CD14-positive monocyte (primary cell): ENCODE measurements around the gene GRM5. TPM values are rescaled to one million over a fixed set of nuclear protein-coding genes. Genes with fewer than 3 reads are reported as not detected.

Experiments used
- DNase-seq, 3 donors: peaks; one replicate each; pipeline ENCODE4 v3.0.0-alpha.2; 2011 to 2022
- H2AFZ ChIP-seq: 2 replicates; pipeline ENCODE4 v1.6.0; 2012; ENCODE audit warnings: mild to moderate bottlenecking, low read depth, low read length, inconsistent platforms; ENCODE audit not compliant: insufficient read depth, poor library complexity, severe bottlenecking
- H3K27ac ChIP-seq, 2 donors: 1 replicate in 1 of 2; 2 replicates in 1 of 2; pipeline ENCODE4 v1.5.1; 2012 to 2013; ENCODE audit warnings: low read length in 2 of 2, control low read depth in 1 of 2, inconsistent platforms in 1 of 2, low read depth in 1 of 2, mild to moderate bottlenecking in 1 of 2
- H3K27me3 ChIP-seq, 2 donors: one replicate each; pipeline versions ENCODE4 v1.6.0 to v1.6.1; 2011 to 2013; ENCODE audit warnings: low read length in 2 of 2; ENCODE audit not compliant: control insufficient read depth in 2 of 2, insufficient read depth in 2 of 2
- H3K36me3 ChIP-seq, 2 donors: replicated peaks in 1 of 2; 1 replicate in 1 of 2; 2 replicates in 1 of 2; pipeline versions ENCODE4 v1.5.1 to v1.6.1; 2012 to 2013; ENCODE audit warnings: low read length in 2 of 2, control low read depth in 1 of 2, inconsistent platforms in 1 of 2, mild to moderate bottlenecking in 1 of 2; ENCODE audit not compliant: insufficient read depth in 2 of 2, control insufficient read depth in 1 of 2
- H3K4me1 ChIP-seq, 2 donors: 1 replicate in 1 of 2; 2 replicates in 1 of 2; pipeline versions ENCODE4 v1.5.1 to v1.6.1; 2012 to 2013; ENCODE audit warnings: low read length in 2 of 2, control low read depth in 1 of 2, inconsistent platforms in 1 of 2, mild to moderate bottlenecking in 1 of 2, moderate library complexity in 1 of 2; ENCODE audit not compliant: insufficient read depth in 2 of 2, control insufficient read depth in 1 of 2
- H3K4me2 ChIP-seq: replicated peaks from 2 replicates; pipeline ENCODE3; 2012; ENCODE audit warnings: low read length, moderate library complexity, mild to moderate bottlenecking; ENCODE audit not compliant: poor library complexity, severe bottlenecking; ENCODE audit errors: extremely low read depth
- H3K4me3 ChIP-seq, 3 experiments: fragments of 200-600 bp in 1 of 3; sonication (generic) in 1 of 3; replicated peaks in 1 of 3; 1 replicate in 2 of 3; 2 replicates in 1 of 3; pipeline ENCODE4 v1.5.1; 2011 to 2013; ENCODE audit warnings: low read length in 3 of 3, mild to moderate bottlenecking in 3 of 3, control low read depth in 2 of 3, low read depth in 2 of 3, inconsistent platforms in 1 of 3, moderate library complexity in 1 of 3
- H3K79me2 ChIP-seq: 2 replicates; pipeline ENCODE4 v1.6.0; 2012; ENCODE audit warnings: mild to moderate bottlenecking, control low read depth, inconsistent platforms, low read length, moderate library complexity; ENCODE audit not compliant: insufficient read depth
- H3K9ac ChIP-seq: 2 replicates; pipeline ENCODE4 v1.6.0; 2017; ENCODE audit warnings: low read length, mild to moderate bottlenecking; ENCODE audit not compliant: insufficient read depth, poor library complexity, severe bottlenecking
- H3K9me3 ChIP-seq, 2 donors: replicated peaks in 1 of 2; 1 replicate in 1 of 2; 2 replicates in 1 of 2; pipeline versions ENCODE4 v1.5.1 to v1.6.1; 2012 to 2013; ENCODE audit warnings: low read length in 2 of 2, control low read depth in 1 of 2; ENCODE audit not compliant: control insufficient read depth in 1 of 2, insufficient read depth in 1 of 2
- H4K20me1 ChIP-seq: 2 replicates; pipeline ENCODE4 v1.6.0; 2012; ENCODE audit warnings: mild to moderate bottlenecking, low read length, control low read depth, moderate library complexity; ENCODE audit not compliant: insufficient read depth
- H3K27ac Mint-ChIP-seq, 7 donors: one replicate each; pipeline ENCODE4 v1.8.0; 2020; ENCODE audit warnings: mild to moderate bottlenecking in 7 of 7, mixed read lengths in 7 of 7, moderate library complexity in 6 of 7, inconsistent platforms in 2 of 7
- H3K27me3 Mint-ChIP-seq, 3 donors: one replicate each; pipeline ENCODE4 v1.8.0; 2021 to 2022; ENCODE audit warnings: low read depth in 3 of 3, mild to moderate bottlenecking in 3 of 3, mixed read lengths in 3 of 3, moderate library complexity in 3 of 3, inconsistent platforms in 1 of 3
- H3K36me3 Mint-ChIP-seq, 2 donors: one replicate each; pipeline ENCODE4 v1.8.0; 2020; ENCODE audit warnings: mixed read lengths in 2 of 2, inconsistent platforms in 1 of 2, mild to moderate bottlenecking in 1 of 2
- H3K4me1 Mint-ChIP-seq: one replicate; pipeline ENCODE4 v1.8.0; 2020; ENCODE audit warnings: mild to moderate bottlenecking, mixed read lengths
- H3K4me3 Mint-ChIP-seq, 2 donors: one replicate each; pipeline ENCODE4 v1.8.0; 2020; ENCODE audit warnings: mild to moderate bottlenecking in 2 of 2, mixed read lengths in 2 of 2, moderate library complexity in 1 of 2
- H3K9me3 Mint-ChIP-seq, 7 donors: one replicate each; pipeline ENCODE4 v1.8.0; 2020 to 2022; ENCODE audit warnings: mixed read lengths in 7 of 7, mild to moderate bottlenecking in 6 of 7, moderate library complexity in 6 of 7, inconsistent platforms in 2 of 7
- WGBS: methylation state at CpG from one replicate; pipeline ENCODE4 v1.1.5; 2013; ENCODE audit warnings: missing lambda C conversion rate; ENCODE audit not compliant: insufficient coverage; 5-methylcytosine and 5-hydroxymethylcytosine counted together
- intact Hi-C, 2 donors: fragments of 100-400 bp; cut with micrococcal nuclease; formaldehyde crosslinking; loops; one replicate each; pipeline versions ENCODE4 v1.15.0 to v1.15.1; 2023
- polyA plus RNA-seq, 3 donors: library from polyadenylated mRNA; depleted of rRNA in 1 of 3; unstranded in 2 of 3; stranded (reverse) in 1 of 3; fragments of 300-500 nt in 2 of 3; fragments of >200 nt in 1 of 3; fragmentation: Illumina TruSeq in 2 of 3; gene quantifications; 1 replicate in 2 of 3; 2 replicates in 1 of 3; pipeline ENCODE4 v1.2.3, GENCODE V29; 2012 to 2021
- TF ChIP-seq, protein P1 (sequence below): fragments of 200-600 bp; IDR thresholded peaks from one replicate; pipeline ENCODE4 v1.8.0; 2022; ENCODE audit warnings: antibody characterized with exemption, mild to moderate bottlenecking

GRM5 gene
- polyA plus RNA-seq, 3 donors: not detected

GRCh38 chr11:88521799-88522201, 544.0 kb downstream of the GRM5 start:
- no peaks in the 10 kb centered on the region for H3K27me3 Mint-ChIP-seq
- TF ChIP-seq, protein P1, sequence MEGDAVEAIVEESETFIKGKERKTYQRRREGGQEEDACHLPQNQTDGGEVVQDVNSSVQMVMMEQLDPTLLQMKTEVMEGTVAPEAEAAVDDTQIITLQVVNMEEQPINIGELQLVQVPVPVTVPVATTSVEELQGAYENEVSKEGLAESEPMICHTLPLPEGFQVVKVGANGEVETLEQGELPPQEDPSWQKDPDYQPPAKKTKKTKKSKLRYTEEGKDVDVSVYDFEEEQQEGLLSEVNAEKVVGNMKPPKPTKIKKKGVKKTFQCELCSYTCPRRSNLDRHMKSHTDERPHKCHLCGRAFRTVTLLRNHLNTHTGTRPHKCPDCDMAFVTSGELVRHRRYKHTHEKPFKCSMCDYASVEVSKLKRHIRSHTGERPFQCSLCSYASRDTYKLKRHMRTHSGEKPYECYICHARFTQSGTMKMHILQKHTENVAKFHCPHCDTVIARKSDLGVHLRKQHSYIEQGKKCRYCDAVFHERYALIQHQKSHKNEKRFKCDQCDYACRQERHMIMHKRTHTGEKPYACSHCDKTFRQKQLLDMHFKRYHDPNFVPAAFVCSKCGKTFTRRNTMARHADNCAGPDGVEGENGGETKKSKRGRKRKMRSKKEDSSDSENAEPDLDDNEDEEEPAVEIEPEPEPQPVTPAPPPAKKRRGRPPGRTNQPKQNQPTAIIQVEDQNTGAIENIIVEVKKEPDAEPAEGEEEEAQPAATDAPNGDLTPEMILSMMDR: no peak
- H3K4me2 ChIP-seq: no peak overlapping the region
- no peak overlapping the region for H3K27ac ChIP-seq
- no peak overlapping the region for H3K9ac ChIP-seq
- no peaks in the 10 kb centered on the region for H4K20me1 ChIP-seq
- H3K36me3 ChIP-seq: no peaks in the 10 kb centered on the region
- H3K9me3 ChIP-seq: peaks cover 0 to 2% of the 10 kb centered on the region in 2 donors
- H3K4me1 ChIP-seq: no peaks in the 10 kb centered on the region
- H2AFZ ChIP-seq: no peak overlapping the region
- no peaks in the 10 kb centered on the region for H3K79me2 ChIP-seq
- WGBS: no CpG with 5 or more reads among the region's 1 CpG
- H3K4me1 Mint-ChIP-seq: peaks cover 9% of the 10 kb centered on the region
- H3K27ac Mint-ChIP-seq: no peak overlapping the region
- H3K27me3 ChIP-seq: no peaks in the 10 kb centered on the region
- intact Hi-C loops: no loop called here
- H3K4me3 Mint-ChIP-seq: no peak overlapping the region
- H3K4me3 ChIP-seq: no peak overlapping the region
- no peak for DNase-seq
- H3K36me3 Mint-ChIP-seq: no peaks in the 10 kb centered on the region
- H3K9me3 Mint-ChIP-seq: peaks cover 0 to 4% (median 2%) of the 10 kb centered on the region in 7 donors

- TF ChIP-seq, protein P1: no peak
- Histone ChIP-seq H3K9me3 (peaks cover 0 to 2% of the 10 kb centered on the region in 2 donors), H3K79me2 (no peaks in the 10 kb centered on the region), H3K4me2 (no peak overlapping the region), H3K36me3 (no peaks in the 10 kb centered on the region), H2AFZ (no peak overlapping the region), H3K4me1 (no peaks in the 10 kb centered on the region), H4K20me1 (no peaks in the 10 kb centered on the region), H3K27me3 (no peaks in the 10 kb centered on the region), H3K27ac (no peak overlapping the region), H3K9ac (no peak overlapping the region), H3K4me3 (no peak overlapping the region)
- H3K4me3 Mint-ChIP-seq: no peak overlapping the region
- no peak for DNase-seq
- no peaks in the 10 kb centered on the region for H3K27me3 Mint-ChIP-seq
- peaks cover 0 to 4% (median 2%) of the 10 kb centered on the region in 7 donors for H3K9me3 Mint-ChIP-seq
- no peaks in the 10 kb centered on the region for H3K36me3 Mint-ChIP-seq
- peaks cover 9% of the 10 kb centered on the region for H3K4me1 Mint-ChIP-seq
- no peak overlapping the region for H3K27ac Mint-ChIP-seq
- intact Hi-C loops: no loop called here
Measured at GRCh38 chr11:88521399-88521798, 544.4 kb downstream of the GRM5 start.
